Fibroblast of lung (primary cell): Measurements from ENCODE around the gene ADGRL2. TPM values are rescaled to one million over a fixed set of nuclear protein-coding genes. Genes with fewer than 3 reads are reported as not detected.
"Not testable (repeated sequence)": the region's sequence is repeated elsewhere in the genome, so short reads cannot be mapped to it uniquely, and the experiment has no call there.

Source experiments
- DNase-seq, 2 donors: peaks; one replicate each; pipeline versions ENCODE4 v3.0.0 to v3.0.0-alpha.2; 2010; ENCODE audit warnings: low read depth in 2 of 2
- H2AFZ ChIP-seq: 2 replicates; pipeline ENCODE4 v1.5.1; 2012; ENCODE audit warnings: low read length, control low read depth, inconsistent platforms
- H3K27ac ChIP-seq: 2 replicates; pipeline ENCODE4 v1.5.1; 2011; ENCODE audit warnings: low read length, control low read depth; ENCODE audit not compliant: insufficient read depth
- H3K27me3 ChIP-seq: 2 replicates; pipeline ENCODE4 v1.5.1; 2011; ENCODE audit warnings: mild to moderate bottlenecking, low read length; ENCODE audit not compliant: control insufficient read depth, insufficient read depth
- H3K36me3 ChIP-seq: 2 replicates; pipeline ENCODE4 v1.5.1; 2011; ENCODE audit warnings: low read length; ENCODE audit not compliant: control insufficient read depth, insufficient read depth
- H3K4me1 ChIP-seq: 2 replicates; pipeline ENCODE4 v1.5.1; 2011; ENCODE audit warnings: low read length; ENCODE audit not compliant: control insufficient read depth, insufficient read depth; ENCODE audit errors: extremely low read depth
- H3K4me2 ChIP-seq: 2 replicates; pipeline ENCODE4 v1.5.1; 2011; ENCODE audit warnings: low read length, control low read depth; ENCODE audit not compliant: insufficient read depth; ENCODE audit errors: extremely low read depth
- H3K4me3 ChIP-seq, 4 experiments: fragments of 200-600 bp in 1 of 4; sonication (generic) in 1 of 4; replicated peaks in 1 of 4; 2 replicates each; pipeline ENCODE4 v1.5.1; 2011 to 2016; ENCODE audit warnings: low read length in 4 of 4, low read depth in 3 of 4, mild to moderate bottlenecking in 3 of 4, control low read depth in 2 of 4, inconsistent platforms in 1 of 4, mixed read lengths in 1 of 4; ENCODE audit not compliant: insufficient read depth in 1 of 4; ENCODE audit errors: control extremely low read depth in 1 of 4
- H3K79me2 ChIP-seq: 2 replicates; pipeline ENCODE4 v1.5.1; 2012; ENCODE audit warnings: mild to moderate bottlenecking, low read length, inconsistent platforms; ENCODE audit not compliant: control insufficient read depth, insufficient read depth
- H3K9ac ChIP-seq: 2 replicates; pipeline ENCODE4 v1.5.1; 2011; ENCODE audit warnings: mild to moderate bottlenecking, low read length, control low read depth; ENCODE audit not compliant: insufficient read depth
- H3K9me3 ChIP-seq: 2 replicates; pipeline ENCODE4 v1.5.1; 2012; ENCODE audit warnings: low read depth, low read length; ENCODE audit not compliant: control insufficient read depth, insufficient read depth
- H4K20me1 ChIP-seq: 2 replicates; pipeline ENCODE4 v1.5.1; 2011; ENCODE audit warnings: low read length; ENCODE audit not compliant: control insufficient read depth, insufficient read depth; ENCODE audit errors: extremely low read depth
- EZH2 ChIP-seq: IDR thresholded peaks from 2 replicates; pipeline ENCODE4 v1.5.1; 2012; ENCODE audit warnings: low read length, control low read depth, mild to moderate bottlenecking; ENCODE audit errors: missing control alignments
- polyA plus RNA-seq, 2 donors: library from polyadenylated mRNA; depleted of rRNA in 1 of 2; stranded (reverse) in 1 of 2; unstranded in 1 of 2; fragments of >200 nt; gene quantifications; 2 replicates each; pipeline ENCODE4 v1.2.1, GENCODE V29; 2011 to 2012; ENCODE audit warnings: missing spikeins in 1 of 2
- total RNA-seq: library from RNA; depleted of rRNA; stranded (reverse); fragments of >200 nt; gene quantifications from 2 replicates; pipeline ENCODE4 v1.2.1, GENCODE V29; 2014
- TF ChIP-seq, protein P1 (sequence below), 2 donors: IDR thresholded peaks in 1 of 2; conservative IDR thresholded peaks in 1 of 2; 1 replicate in 1 of 2; 2 replicates in 1 of 2; pipeline ENCODE4 v1.5.1; 2011 to 2012; ENCODE audit warnings: low read length in 2 of 2, control low read depth in 1 of 2, inconsistent platforms in 1 of 2, low read depth in 1 of 2, mild to moderate bottlenecking in 1 of 2

Gene ADGRL2
- total and polyA plus RNA-seq, 2 donors (not counting 1 experiment from before 2014, with no cell fraction given) = 74.1 to 196 TPM

- Histone ChIP-seq H3K4me1 (peaks cover 5% of the 10 kb centered on the region), H3K79me2 (peaks cover 16% of the 10 kb centered on the region), H3K4me3 (no peak overlapping the region), H4K20me1 (no peaks in the 10 kb centered on the region), H3K27ac (no peak overlapping the region), H3K4me2 (no peak overlapping the region), H3K9me3 (no peaks in the 10 kb centered on the region), H3K36me3 (no peaks in the 10 kb centered on the region), H3K9ac (no peak overlapping the region), H2AFZ (no peak overlapping the region), H3K27me3 (no peaks in the 10 kb centered on the region)
- DNase-seq = no peak
- TF ChIP-seq, protein P1, sequence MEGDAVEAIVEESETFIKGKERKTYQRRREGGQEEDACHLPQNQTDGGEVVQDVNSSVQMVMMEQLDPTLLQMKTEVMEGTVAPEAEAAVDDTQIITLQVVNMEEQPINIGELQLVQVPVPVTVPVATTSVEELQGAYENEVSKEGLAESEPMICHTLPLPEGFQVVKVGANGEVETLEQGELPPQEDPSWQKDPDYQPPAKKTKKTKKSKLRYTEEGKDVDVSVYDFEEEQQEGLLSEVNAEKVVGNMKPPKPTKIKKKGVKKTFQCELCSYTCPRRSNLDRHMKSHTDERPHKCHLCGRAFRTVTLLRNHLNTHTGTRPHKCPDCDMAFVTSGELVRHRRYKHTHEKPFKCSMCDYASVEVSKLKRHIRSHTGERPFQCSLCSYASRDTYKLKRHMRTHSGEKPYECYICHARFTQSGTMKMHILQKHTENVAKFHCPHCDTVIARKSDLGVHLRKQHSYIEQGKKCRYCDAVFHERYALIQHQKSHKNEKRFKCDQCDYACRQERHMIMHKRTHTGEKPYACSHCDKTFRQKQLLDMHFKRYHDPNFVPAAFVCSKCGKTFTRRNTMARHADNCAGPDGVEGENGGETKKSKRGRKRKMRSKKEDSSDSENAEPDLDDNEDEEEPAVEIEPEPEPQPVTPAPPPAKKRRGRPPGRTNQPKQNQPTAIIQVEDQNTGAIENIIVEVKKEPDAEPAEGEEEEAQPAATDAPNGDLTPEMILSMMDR (conservative IDR thresholded peaks at IDR 0.05 in 1 of 2, IDR thresholded peaks at IDR 0.05 in 1 of 2; ENCODE audit: low read depth in 1 of 2, low read length in 2 of 2) = no peak
- TF ChIP-seq EZH2 = no peak
Measured at GRCh38 chr1:81880781-81881180, 80.0 kb downstream of the ADGRL2 start.

DNA sequence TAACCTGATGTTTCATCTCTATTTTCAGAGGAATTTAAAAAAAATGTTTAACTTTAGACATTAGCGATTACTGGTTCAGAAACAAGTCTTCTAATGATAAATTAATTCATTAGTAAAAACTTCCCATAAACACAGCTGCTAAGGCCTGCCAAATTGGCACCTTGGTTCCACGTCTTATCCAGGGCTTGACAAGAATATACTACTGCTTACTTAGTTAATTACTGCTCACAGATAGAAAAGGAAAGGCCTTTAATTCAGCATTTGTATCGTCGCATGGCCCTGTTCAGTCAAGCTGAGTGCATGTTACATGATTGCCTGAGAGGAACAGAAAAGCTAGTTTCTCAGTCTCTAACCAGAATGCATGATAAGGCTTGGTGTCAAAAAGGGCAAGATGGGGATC lies 84.6 kb downstream of the ADGRL2 start:
- H3K4me2 ChIP-seq = no peak overlapping the region
- H3K9ac ChIP-seq = no peak overlapping the region
- no peak overlapping the region for H3K4me3 ChIP-seq

GRCh38 chr1:81886292-81886691 lies 85.6 kb downstream of the ADGRL2 start:
- not testable (repeated sequence) for H3K27me3 ChIP-seq, H3K36me3 ChIP-seq

More for the DNA sequence above, 84.6 kb downstream of the ADGRL2 start:
- Histone ChIP-seq H3K4me1 (peaks cover 7% of the 10 kb centered on the region), H3K27ac (no peak overlapping the region), H3K9me3 (no peaks in the 10 kb centered on the region), H2AFZ (no peak overlapping the region), H3K36me3 (no peaks in the 10 kb centered on the region), H3K79me2 (peaks cover 13% of the 10 kb centered on the region), H4K20me1 (no peaks in the 10 kb centered on the region), H3K27me3 (no peaks in the 10 kb centered on the region)
- no peak for DNase-seq
- TF ChIP-seq EZH2 = no peak
- TF ChIP-seq, protein P1 (conservative IDR thresholded peaks at IDR 0.05 in 1 of 2, IDR thresholded peaks at IDR 0.05 in 1 of 2; ENCODE audit: low read depth in 1 of 2, low read length in 2 of 2) = no peak

More at GRCh38 chr1:81886292-81886691, 85.6 kb downstream of the ADGRL2 start:
- H3K4me1 ChIP-seq, H2AFZ ChIP-seq, H3K79me2 ChIP-seq, H3K4me3 ChIP-seq, H3K4me2 ChIP-seq, H3K9me3 ChIP-seq, DNase-seq, H4K20me1 ChIP-seq, H3K9ac ChIP-seq, H3K27ac ChIP-seq: not testable (repeated sequence)
